Lung microvascular endothelial cell (primary cell): ENCODE results near the gene DND1. TPM values are rescaled to one million over a fixed set of nuclear protein-coding genes. Genes with fewer than 3 reads are reported as not detected.
"Not testable (repeated sequence)": the region's sequence is repeated elsewhere in the genome, so short reads cannot be mapped to it uniquely, and the experiment has no call there.

ENCODE experiments used
- DNase-seq, 2 donors: peaks; one replicate each; pipeline versions ENCODE4 v3.0.0 to v3.0.0-alpha.2; 2010; ENCODE audit warnings: low read depth in 2 of 2
- total RNA-seq: library from RNA; depleted of rRNA; stranded (reverse); fragments of >200 nt; gene quantifications from 2 replicates; pipeline ENCODE4 v1.2.1, GENCODE V29; 2014

DND1 gene
- total RNA-seq, 1 donor from 2014 or later = under 0.01 TPM

DNA sequence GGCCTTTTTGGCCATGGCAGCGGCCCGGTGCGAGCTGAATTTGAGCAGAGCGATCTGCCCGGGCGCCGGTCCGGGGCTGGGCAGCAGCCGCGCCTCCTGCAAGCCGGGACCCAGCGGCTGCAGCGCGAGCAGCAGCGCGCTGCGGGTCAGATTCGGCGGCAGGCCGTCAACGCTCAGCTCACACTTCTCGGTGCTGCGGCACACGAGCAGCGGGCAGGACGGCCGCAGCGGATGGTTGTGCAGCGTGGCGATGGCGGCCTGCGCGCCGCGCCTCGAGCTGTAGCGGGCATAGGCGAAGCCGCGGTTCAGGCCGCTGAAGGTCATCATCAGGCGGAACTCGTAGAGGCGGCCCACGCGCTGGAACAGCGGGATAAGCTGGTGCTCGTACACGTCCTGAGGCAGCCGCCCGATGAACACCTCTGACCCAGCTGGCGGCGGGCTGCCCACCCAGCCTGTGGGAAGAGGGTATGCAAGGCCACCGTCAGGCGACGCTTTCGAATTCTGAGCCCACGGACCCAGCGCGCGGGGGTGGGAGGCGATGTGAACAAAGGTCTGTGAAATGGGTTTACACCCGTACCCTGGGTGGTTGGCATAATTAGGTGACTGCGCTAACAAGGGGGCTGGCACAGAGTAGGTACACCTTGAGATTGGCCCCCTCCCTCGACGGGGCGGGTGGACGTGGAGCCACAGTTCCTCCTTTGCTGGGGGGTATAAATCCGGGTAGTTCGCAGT, 755 bp downstream of the DND1 start:
- DNase-seq = peak in 1 of 2 donors; percentile 26

DNA sequence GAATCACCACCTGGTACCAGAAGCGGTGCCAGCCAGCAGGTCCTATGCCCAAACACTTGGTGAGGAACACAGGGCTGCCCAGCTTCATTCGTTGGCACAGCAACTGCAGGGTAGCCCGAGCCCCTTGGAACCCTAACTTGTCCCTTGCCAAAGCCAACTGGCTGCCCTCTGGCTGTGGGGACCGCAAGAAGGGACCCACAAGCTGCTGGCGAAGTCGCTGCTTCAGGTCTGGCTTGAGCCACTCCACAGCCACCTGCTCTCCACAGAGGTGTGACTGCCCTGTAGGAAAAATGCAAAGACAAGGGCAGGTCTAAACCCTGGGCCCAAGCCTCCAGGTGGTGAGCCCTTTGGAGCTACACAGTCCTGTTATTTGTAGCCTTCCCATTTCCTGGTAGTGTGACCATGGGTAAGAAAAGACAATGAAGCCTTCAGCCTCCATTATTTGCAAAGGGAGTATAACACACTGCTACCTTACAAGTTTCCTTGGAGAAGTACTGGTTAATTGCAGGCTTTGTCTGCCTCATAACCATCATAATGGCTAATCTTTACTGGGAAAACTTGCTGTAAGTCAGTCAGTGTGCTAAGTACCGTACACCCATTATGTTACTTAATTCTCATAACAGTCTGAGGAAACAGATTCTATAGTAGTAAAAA, 1.8 kb downstream of the DND1 start:
- no peak for DNase-seq

DNA sequence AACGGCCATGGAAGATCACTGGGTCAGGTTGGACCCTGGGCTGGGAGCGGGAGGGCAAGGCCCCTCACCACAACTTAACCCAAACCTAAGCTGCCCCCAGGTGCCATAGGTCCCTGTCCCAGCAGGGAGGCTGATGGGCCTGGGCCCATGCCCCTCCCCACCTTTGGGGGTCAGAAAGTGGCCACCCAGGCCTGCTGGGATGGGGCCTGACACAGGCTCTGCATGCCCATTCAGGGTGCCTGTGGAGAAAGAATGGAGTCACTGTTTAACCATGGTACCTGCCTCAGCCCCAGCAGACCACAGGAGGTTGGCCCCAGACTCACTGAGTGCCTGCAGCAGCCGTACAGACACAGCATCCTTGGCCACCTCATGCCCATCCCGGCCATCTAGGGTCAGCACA, 2.3 kb downstream of the DND1 start:
- not testable (repeated sequence) for DNase-seq

DNA sequence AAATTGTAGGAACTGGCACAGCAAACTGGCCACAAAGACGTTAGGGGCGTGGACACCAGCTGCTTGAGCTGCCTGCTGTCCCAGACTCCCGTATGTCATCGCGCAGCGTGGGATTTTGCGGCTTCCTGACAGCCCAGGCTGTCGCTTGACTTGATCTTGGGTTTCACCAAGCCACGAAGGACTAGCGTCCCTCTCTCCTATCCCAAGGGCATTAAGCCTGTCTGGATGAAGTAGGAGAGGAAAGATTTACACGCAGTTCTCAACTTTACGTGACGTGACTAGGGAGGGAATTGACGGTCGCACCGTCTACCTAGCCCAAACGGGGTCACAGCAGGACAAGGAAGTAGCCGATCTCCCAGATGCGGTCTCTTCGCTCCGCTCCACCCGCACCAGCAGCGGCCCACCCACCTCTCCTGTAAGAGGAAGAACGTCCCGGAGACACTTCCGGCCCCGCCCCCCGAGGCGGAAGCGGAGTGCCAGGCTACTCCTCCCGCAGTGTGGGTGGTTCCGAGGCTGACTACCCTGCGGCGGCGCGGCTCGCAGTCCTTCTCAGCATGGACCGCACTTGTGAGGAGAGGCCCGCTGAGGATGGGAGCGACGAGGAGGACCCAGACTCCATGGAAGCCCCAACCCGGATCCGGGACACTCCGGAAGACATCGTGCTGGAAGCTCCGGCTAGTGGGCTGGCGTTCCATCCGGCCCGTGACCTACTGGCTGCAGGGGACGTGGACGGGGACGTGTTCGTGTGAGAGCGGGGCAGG, 8.8 kb downstream of the DND1 start, which contains the start of gene WDR55:
Gene WDR55, plus strand, starts transcription at position 546 of the 761 bp plus-strand sequence. Its CDS starts 9 bp downstream, at position 555.
- DNase-seq = peak; percentile 85 to 92

DNA sequence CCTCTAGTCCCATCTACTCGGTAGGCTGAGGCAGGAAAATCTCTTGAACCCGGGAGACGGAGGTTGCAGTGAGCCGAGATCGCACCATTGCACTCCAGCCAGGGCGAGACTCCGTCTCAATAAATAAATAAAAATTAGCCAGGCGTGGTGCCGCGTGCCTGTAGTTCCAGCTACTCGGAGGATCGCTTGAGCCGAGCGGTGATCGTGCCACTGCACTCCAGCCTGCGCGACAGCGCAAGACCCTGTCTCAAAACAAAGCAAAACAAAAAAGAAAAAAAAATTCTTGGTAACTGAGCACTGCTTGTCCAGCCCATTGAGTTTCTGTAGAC, 9.4 kb downstream of the DND1 start:
- DNase-seq = no peak

DNA sequence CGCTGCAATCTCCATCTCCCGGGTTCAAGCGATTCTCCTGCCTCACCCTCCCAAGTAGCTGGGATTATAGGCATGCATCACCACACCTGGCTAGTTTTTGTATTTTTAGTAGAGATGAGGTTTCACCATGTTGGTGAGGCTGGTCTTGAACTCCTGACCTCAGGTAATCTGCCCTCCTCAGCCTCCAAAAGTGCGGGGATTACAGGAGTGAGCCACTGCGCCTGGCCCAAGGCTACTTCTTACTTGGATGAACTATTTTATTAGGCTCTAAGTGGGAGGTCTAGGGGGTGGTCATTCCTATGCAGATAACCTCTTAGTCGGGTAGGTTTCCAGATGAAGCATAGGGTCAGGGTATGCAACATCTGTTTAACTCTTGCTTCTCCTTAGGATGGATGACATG, 13.0 kb downstream of the DND1 start:
- DNase-seq = not testable (repeated sequence)

DNA sequence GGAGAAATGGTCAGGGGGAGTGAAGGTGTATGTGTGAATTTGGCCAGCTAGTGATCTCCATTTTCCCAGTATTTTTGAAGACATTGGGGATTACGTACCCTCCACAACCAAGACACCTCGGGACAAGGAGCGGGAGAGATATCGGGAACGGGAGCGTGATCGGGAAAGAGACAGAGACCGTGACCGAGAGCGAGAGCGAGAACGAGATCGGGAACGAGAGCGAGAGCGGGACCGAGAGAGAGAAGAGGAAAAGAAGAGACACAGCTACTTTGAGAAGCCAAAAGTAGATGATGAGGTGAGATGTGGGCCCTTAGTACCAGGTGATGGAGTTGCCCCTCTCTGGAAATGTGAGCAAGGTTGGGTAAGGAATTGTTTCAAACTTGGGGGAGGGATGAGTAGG, 14.5 kb downstream of the DND1 start:
- DNase-seq = no peak

DNA sequence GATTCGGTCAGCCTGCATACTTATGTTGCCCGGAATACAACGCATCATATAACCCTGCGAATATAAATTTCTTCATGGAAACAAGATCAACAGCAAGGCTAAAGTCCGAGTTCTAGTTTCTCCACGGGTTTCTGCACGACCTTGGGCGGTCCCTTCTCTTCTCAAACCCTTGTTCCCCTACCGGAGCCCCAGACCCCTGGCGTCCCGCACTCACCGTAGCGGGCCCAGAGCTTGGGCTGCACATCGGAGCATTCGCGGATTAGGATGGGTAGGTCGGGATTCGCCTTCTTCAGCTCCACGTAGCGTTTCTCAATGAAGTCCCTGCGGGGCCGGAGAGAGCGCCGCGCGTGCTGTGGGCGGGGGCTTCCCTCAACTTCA, 26.3 kb downstream of the DND1 start:
- peak; percentile 10 to 23 for DNase-seq

DNA sequence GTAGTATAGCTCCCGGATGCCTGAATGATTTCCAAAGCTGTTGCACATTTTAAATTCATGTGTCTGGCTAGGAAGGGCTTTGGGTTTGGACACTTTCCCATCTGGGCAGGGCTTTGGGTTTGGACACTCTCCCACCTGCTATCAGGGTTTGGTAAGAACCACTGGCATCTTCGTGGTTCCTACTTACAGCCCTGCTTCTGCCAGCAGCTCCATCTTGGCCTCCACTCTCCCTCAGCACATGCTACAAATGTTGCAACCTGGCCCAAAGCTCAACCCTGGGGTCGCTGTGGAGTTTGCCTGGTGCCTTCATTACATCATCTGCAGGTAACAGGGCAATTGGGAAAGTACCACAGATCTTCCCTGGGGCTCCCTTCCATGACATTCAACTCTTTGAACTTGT, 30.7 kb downstream of the DND1 start:
- no peak for DNase-seq

DNA sequence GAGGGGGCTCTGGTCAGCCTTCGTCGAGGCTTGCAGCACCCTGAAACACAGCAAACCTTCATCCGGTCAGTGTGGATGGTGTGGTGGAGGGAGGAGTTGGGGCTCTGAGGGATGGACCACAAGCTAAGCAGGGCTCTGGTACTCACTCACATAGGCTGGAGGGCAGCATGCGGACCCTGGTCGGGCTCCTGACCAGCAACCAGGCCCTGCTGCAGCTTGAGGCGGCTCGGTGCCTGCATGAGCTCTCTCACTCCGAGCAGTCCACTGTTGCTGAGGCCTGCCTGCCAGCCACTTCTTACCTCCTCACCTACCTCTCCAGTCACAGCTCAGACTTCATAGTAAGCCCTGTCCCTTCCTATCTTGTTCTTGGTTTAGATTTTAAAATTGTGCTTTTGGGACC, 31.7 kb downstream of the DND1 start:
- DNase-seq = no peak

DNA sequence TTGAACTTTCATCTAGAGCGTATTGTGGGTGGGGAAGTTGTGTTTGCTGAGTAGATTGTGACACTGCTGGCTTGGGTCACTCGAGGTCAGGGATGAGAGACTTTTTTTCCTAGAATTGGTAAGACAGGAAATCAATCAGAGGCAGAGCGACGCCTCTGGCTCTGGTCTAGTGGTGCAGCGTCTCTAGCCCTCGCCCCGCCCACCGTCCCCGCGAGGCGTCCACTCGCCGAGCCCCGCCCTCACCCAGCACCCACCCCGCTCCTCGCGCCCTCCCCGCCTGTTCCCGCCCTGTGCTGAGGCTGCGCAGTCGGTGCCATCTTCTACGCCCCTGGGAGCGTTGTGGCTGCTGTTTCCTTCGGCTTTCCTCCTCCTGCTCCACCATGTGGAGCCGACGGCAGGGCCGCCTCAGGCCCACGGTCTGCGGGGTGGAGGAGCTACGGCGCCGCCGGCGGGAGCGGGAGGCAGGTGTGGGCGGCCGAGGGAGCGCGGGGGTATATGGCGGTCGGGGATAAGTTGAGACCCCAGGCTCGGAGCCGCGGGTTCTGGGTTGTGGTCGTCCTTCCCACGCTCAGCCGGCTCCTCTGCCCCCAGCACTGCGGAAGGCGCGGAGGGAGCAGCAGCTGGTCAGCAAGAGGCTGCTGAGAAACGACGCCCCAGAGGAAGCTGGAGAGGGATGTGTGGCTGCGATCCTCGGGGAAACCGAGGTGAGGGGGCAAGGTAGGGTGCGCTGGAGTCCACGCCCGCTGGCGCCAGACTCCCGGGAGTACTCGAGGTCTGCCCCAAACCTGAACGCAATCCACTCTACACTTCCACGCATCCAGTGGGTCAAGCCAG, 34.0 kb downstream of the DND1 start, which contains the start of gene TMCO6:
Gene TMCO6, plus strand, starts transcription at position 304 of the 834 bp plus-strand sequence. Its CDS starts 77 bp downstream, at position 381.
- peak; percentile 95 to 96 for DNase-seq

DNA sequence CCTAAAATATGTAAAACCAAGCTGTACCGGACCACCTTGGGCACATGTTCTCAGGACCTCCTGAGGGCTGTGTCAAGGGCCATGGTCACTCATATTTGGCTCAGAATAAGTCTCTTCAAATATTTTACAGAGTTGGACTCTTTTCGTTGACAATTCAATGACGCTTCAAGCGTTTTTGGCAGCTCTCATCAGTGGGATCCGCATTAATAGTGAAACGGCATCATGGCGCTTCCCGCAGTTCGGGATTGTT, 34.6 kb downstream of the DND1 start:
- DNase-seq = not testable (repeated sequence)

DNA sequence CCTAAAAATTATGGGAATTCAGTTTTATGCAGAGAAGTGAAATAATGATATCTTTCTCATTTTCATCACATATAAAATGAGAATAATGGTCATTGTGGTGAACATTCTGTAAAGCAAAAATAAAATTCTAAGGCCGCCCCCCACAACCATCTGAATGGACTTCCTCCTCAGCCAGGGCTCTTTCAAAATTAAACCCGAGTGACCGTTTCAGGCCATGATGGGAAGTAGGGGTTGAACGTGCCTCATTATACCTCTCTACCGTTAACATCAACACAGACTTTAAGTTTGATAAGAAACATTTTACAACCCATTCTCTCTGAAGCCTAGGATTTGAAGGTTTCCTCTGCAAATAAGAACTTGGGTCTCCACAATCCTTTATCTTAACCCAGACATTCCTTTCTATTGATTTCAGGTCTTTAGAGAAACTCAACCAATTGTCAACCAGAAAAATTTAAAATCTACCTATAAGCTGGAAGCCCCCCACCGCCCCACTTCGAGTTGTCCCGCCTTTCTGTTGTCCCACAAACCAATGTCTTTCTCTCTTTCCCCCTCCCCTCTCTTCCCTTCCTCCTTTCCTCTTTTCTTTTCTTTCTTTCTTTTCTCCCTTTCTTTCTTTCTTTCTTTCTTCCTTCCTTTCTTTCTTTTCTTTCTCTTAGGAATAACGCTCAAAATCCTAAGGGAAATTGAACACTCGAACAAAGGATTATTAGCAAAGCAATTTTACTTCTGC, 35.8 kb downstream of the DND1 start:
- no peak for DNase-seq

DNA sequence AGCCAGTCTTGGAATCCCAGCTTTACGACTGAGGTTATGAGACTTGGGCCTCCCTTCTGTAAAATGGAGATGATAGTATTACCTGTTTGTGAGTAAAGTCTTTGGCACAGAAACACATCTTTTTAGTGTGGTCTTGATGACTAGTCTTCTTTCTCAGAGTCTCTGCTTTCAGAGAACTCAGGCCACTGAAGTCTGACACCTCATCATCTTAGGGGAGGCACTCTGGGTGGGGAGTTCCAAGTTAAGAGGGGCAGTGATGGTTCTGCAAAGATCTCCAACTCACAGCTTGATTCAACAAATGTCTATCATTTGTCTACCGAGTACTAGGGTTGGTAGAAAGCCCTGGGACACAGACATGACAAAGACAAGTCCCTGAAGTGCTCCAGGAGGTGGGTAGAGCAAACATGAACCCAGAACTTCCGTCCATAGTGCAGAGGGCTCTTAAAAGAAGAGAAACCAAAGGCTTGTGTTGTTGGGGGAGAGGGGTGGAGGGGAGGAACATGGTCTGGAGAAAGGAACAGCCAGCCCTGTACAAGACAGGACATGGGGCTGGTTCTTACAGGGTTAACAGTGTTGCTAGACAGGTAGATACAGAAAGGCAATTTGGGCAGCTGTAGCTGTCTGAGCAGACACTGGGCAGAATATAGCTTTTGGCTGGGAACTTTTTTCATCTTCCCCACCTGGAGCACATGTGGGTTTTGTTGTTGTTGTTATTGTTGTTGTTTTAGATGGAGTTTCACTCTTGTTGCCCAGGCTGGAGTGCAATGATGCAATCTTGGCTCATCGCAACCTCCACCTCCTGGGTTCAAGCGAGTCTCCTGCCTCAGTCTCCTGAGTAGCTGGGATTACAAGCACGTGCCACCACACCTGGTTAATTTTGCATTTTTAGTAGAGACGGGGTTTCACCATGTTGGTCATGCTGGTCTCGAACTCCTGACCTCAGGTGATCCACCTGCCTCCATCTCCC, 37.8 kb downstream of the DND1 start:
- no peak for DNase-seq

DNA sequence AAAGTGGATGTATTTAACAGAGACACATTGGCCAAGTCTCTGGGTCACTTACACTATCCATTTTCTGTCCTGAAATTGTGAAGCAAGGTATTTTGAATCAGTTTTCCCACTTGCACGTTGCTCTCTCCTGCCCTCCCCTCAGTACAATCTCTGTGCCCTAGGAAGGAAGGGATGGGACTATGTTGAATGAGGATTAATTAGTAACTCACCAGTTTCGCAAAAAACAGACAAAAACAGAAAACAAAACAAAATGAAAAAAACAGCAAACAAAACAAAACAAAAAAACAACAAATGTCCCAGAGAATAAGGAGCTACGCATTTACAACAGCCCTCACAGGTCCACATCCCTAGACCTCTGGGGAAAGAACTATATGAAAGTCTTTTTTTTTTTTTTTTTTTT, 39.3 kb downstream of the DND1 start:
- DNase-seq = no peak

DNA sequence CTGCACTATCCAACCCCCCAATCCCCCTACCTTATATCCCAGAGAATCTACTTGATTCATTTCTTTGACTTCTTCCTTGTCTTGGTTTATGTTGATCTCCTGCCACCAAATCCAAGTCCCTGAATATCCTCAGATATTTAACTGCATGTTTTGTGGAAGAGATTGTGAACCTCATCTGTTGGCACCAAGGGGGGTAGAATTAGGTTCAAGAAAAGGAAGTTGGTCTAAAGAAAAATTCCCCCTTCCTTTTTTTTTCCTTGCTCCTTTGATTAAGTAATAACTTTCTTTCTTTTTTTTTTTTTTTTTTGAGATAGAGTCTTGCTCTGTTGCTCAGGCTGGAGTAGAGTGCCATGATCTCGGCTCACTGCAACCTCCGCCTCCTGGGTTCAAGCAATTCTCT, 39.9 kb downstream of the DND1 start:
- DNase-seq = no peak

DNA sequence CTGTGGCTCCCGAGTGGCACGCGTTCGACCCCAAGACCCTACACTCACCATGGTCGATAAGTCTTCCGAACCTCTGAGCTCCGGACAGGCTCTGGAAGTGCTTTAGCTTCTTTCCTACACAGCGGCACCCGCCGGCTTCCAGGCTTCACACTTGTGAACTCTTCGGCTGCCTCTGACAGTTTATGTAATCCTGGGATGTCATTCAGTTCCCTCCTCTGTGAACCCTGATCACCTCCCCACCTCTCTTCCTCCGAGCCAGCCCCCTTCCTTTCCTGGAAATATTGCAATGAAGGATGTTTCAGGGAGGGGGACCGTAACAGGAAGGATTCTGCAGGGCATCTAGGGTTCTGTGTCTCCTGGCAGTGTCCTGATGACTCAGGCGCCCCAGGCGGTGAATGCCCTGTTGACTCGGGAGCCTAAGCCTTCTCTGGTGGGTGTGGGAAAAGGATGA, 40.3 kb downstream of the DND1 start, which contains the start of gene CD14:
Gene CD14, minus strand, starts transcription at position 155 of the 451 bp plus-strand sequence. Its CDS starts 104 bp downstream, at position 51.
- peak in 1 of 2 donors; percentile 19 for DNase-seq

DNA sequence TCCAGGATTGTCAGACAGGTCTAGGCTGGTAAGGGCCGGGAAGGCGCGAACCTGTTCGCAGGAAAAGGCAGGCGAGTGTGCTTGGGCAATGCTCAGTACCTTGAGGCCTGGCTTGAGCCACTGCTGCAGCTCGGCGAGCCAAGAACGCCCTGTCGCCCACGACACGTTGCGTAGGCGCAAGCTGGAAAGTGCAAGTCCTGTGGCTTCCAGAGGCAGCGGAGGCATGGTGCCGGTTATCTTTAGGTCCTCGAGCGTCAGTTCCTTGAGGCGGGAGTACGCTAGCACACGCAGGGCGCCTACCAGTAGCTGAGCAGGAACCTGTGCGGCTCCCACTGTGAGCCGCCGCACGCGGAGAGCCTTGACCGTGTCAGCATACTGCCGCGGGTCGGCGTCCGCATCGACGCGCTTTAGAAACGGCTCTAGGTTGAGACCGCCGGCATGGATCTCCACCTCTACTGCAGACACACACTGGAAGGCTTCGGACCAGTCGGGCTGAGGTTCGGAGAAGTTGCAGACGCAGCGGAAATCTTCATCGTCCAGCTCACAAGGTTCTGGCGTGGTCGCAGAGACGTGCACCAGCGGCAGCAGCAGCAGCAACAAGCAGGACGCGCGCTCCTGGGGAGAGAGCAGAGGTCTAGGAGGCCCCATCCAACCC, 40.9 kb downstream of the DND1 start:
- peak; percentile 54 to 60 for DNase-seq

DNA sequence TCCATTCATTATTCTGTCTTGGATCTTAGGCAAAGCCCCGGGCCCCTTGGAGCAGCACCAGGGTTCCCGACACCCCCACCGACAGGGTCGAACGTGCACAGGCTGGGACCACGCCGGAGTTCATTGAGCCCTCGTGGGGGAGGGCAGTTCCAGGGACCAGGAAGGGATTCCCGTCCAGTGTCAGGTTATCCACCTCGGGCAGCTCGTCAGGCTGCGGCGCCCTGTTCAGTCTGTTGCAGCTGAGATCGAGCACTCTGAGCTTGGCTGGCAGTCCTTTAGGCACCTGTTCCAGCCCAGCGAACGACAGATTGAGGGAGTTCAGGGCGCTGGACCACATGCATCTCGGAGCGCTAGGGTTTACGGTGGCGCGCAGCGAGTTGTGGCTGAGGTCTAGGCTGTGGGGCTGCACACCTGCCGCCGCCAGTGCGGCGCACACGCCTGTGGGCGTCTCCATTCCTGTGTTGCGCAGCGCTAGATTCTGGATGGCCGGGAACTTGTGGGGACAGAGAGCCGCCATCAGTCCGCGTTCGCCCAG, 41.5 kb downstream of the DND1 start:
- peak in 1 of 2 donors; percentile 57 for DNase-seq
